HG02973 (cell line): ENCODE measurements around the gene INF2.

Source experiments
- ATAC-seq: cut with Tn5 transposase; IDR thresholded peaks from one replicate; pipeline ENCODE4 v1.9.1; 2021; ENCODE audit warnings: moderate library complexity; ENCODE audit not compliant: unreplicated experiment

The INF2 gene

GRCh38 chr14:104688505-104689108 is 811 bp upstream of the INF2 start:
- ATAC-seq: no peak

- no peak for ATAC-seq
Measured at GRCh38 chr14:104689881-104690711, 678 bp downstream of the INF2 start.

- ATAC-seq: no peak
Measured at GRCh38 chr14:104690861-104691455, 1.5 kb downstream of the INF2 start.

- no peak for ATAC-seq
Measured at GRCh38 chr14:104691546-104692260, 2.3 kb downstream of the INF2 start.

GRCh38 chr14:104692261-104692938 is 3.0 kb downstream of the INF2 start:
- ATAC-seq: no peak

GRCh38 chr14:104692939-104693315 is 3.5 kb downstream of the INF2 start:
- no peak for ATAC-seq

GRCh38 chr14:104693482-104694431 is 4.3 kb downstream of the INF2 start:
- no peak for ATAC-seq

- no peak for ATAC-seq
Measured at GRCh38 chr14:104694475-104694950, 5.1 kb downstream of the INF2 start.

GRCh38 chr14:104694991-104695659 is 5.7 kb downstream of the INF2 start:
- ATAC-seq: no peak

GRCh38 chr14:104695660-104696000 is 6.2 kb downstream of the INF2 start:
- no peak for ATAC-seq

- no peak for ATAC-seq
Measured at GRCh38 chr14:104696671-104697316, 7.4 kb downstream of the INF2 start.

GRCh38 chr14:104697317-104697703 is 7.9 kb downstream of the INF2 start:
- ATAC-seq: no peak

- ATAC-seq: no peak
Measured at GRCh38 chr14:104697892-104698583, 8.6 kb downstream of the INF2 start.

GRCh38 chr14:104698688-104699425 is 9.4 kb downstream of the INF2 start:
- ATAC-seq: no peak

- ATAC-seq: no peak
Measured at GRCh38 chr14:104699426-104699748, 10.0 kb downstream of the INF2 start.

GRCh38 chr14:104700225-104700651 is 10.8 kb downstream of the INF2 start:
- ATAC-seq: no peak

GRCh38 chr14:104700747-104701217 is 11.4 kb downstream of the INF2 start:
- ATAC-seq: no peak
